ENCODE data around the gene CPED1.
"Not testable (repeated sequence)": the region's sequence is repeated elsewhere in the genome, so short reads cannot be mapped to it uniquely, and the experiment has no call there.

Gene CPED1

GRCh38 chr7:120997882-120998474 lies 9.5 kb downstream of the CPED1 start:
- no peak for DNase-seq

- DNase-seq = no peak
Measured at GRCh38 chr7:120998520-120998919, 10.0 kb downstream of the CPED1 start.

DNA sequence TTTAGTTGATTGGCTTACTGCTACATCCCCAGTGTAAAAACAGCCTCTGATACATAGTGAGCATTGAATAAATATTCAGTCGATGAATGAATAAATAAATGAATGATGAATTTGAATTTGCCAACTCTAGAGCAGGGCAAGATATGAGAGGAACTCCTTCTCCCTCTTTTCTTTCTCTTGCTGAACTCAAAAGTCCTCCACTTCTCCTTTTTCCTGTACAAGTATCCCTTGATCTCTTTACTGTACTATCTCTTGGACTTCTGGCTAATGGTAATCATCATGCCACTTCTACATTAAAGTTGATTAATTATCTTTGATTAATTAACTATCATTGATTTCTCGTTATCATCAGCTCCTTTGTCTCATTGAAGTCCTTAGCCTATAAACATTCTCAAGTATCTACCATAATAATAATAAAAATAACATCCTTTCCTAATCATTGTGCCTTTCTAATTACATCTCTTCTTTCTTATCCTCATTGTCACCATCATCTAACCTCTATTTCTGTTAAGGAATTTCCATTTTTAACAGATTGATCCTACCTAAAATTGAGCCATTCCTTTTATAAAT lies 10.6 kb downstream of the CPED1 start:
- DNase-seq = no peak

- no peak for DNase-seq
Measured at GRCh38 chr7:121000081-121000983, 11.8 kb downstream of the CPED1 start.

- DNase-seq = no peak
Measured at GRCh38 chr7:121001234-121001906, 12.9 kb downstream of the CPED1 start.

- DNase-seq = no peak
Measured at GRCh38 chr7:121002048-121002756, 13.7 kb downstream of the CPED1 start.

GRCh38 chr7:121002757-121003200 lies 14.3 kb downstream of the CPED1 start:
- DNase-seq = no peak

DNA sequence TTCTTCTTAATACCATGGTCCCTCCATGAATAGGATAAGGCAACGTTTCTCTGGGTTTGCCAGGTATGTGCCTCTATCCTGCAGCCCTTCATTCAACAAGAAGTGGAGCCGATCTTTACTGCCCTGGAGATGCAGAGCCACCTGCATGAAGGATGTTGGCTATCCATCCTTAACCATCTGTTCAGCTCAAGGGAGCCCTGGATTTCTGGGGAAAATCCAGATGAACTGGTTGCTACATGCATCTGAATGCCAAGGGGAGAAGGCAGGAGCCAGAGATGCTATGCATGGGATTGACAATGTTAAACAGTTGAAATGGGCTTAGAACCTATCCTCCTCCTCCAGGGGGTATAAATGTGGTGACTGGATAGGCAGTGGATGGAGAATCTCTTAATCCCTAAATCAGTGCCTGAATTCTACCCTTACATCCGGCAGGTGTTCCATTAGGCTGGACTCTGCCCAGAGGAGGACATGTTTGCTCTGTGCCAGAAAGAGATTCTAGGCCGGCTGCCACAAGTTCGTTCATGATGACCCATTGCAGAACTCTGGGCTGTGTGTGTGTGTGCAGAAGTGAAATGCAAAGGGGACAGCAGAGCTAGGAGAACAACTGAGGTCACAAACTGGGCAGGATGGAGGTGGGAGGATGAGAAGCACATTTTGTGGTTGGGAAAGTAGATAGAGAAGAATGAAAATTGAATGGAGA lies 15.6 kb downstream of the CPED1 start:
- DNase-seq = no peak

DNA sequence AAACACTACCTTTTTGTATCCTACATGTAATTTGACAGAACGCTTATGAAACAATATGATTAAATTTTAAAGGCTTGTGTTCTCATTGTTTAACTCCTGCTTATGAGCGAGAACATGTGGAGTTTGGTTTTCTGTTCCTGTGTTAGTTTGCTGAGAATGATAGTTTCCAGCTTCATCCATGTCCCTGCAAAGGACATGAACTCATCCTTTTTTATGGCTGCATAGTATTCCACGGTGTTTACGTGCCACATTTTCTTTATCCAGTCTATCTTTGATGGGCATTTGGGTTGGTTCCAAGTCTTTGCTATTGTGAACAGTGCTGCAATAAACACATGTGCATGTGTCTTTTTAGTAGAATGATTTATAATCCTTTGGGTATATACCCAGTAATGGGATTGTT lies 16.5 kb downstream of the CPED1 start:
- DNase-seq = not testable (repeated sequence)

DNA sequence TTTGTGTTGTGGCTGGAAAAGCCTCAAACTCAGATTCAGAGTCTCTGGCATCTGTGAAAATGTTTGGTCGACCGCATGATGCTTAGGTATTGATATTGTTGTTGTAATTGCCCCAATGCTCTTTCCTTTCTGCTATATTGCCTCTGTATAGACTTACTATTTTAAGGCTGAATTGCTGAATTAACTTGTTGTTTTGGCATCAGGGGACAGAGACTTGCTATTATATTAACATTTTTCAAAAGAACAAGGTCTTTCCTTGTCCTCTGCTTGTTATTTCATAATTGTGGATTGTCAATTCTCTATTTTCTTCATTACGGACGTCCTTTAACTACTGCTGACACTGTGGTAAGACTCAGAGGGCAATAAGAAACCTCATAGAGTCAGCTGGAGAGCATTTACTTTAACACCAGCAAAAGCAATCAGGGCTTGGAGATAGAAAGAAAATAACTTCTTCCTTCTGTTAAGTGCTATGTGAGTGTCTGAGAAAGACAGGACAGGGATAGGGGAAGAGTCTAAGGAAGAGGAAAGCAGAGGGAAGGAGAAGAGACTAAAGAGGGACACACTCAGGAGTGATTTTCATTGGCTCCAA lies 17.6 kb downstream of the CPED1 start:
- DNase-seq = no peak

DNA sequence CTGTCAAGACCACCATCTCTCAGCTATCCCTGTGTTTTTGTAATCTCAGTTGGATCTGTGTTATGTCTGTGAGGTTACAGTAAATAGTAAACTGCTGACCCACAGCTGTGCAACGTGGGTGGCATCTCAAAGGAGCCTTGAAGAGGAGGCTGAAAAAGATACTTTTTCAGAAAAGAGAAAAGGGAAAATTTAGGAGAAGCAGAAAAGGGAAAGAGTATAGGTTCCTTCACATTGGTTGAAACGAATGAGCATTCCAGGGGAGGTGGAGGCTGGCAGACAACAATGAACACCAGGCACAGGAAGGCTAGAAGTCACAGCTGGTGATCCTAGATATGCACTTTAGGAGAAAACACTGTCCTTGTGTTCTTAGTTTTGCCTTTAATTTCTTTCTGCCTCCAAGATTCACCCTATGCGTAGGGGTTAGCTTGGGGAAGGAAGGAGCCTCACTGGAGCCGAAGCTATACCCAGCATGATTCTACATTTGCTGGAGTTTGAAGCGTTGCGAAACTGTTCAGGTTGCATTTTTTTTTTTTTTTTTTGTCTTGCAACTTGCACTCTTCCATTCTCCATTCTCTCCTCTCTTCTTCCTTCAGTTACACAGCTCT lies 18.3 kb downstream of the CPED1 start:
- DNase-seq = no peak

- DNase-seq = no peak
Measured at GRCh38 chr7:121008816-121009215, 20.3 kb downstream of the CPED1 start.

GRCh38 chr7:121011401-121011800 lies 22.9 kb downstream of the CPED1 start:
- no peak for DNase-seq

GRCh38 chr7:121012170-121012874 lies 23.8 kb downstream of the CPED1 start:
- DNase-seq = no peak

DNA sequence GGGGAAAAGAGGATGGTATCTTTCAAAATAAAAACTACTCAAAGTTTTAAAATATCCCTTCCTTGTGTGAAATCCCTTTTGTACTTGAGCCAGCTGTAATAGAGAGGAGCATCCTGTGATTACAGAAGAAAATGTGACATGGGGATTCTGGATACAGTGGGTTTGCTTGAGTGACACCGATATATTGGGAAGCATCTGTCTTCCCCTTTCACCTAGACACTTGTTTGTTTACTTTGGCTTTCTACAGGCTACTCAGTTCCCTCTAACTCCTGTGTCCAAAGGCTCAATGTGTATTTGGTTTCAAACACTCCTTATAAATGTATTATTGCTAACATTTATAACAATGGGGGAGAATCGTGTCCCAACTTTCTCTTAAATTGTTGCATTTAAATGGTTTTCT lies 24.4 kb downstream of the CPED1 start:
- no peak for DNase-seq

DNA sequence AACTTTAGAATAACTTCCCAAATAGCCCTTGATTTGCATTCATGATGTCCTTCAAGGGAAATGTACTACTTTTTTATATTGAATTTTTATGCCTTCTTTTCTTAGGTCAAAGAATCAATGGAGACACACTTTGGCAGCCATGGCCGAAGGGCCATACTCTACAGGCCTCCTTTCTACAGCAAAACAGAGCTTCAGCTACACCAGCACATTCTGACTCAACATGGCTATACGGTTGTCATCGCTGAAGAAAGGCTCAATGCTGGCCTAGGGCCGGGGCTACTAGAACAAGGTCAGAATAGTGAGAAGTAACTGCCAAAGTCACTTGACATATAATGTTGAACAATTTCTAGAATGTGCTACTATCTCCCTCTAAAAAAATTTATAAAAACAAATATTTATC lies 27.0 kb downstream of the CPED1 start:
- no peak for DNase-seq

GRCh38 chr7:121016966-121017365 lies 28.5 kb downstream of the CPED1 start:
- no peak for DNase-seq

- no peak for DNase-seq
Measured at GRCh38 chr7:121017586-121017985, 29.1 kb downstream of the CPED1 start.

DNA sequence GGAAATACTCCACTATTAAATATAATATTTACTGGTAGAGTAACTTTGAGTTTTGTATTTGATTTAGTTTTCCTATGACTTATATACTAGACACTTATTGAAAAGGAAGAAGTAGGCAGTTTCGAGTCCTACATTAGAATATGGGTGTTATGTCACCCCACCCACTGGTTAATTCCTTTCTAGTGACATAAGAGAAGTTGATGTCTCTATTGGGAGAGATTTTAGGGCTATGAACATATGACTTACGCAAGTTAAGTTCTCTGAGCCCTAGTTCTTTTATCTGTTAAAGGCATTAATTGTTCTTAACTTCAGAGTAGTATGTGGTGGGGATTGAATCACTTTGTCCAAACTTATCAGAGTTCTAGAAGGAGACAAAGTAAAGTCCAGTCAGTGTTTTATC lies 30.5 kb downstream of the CPED1 start:
- no peak for DNase-seq

DNA sequence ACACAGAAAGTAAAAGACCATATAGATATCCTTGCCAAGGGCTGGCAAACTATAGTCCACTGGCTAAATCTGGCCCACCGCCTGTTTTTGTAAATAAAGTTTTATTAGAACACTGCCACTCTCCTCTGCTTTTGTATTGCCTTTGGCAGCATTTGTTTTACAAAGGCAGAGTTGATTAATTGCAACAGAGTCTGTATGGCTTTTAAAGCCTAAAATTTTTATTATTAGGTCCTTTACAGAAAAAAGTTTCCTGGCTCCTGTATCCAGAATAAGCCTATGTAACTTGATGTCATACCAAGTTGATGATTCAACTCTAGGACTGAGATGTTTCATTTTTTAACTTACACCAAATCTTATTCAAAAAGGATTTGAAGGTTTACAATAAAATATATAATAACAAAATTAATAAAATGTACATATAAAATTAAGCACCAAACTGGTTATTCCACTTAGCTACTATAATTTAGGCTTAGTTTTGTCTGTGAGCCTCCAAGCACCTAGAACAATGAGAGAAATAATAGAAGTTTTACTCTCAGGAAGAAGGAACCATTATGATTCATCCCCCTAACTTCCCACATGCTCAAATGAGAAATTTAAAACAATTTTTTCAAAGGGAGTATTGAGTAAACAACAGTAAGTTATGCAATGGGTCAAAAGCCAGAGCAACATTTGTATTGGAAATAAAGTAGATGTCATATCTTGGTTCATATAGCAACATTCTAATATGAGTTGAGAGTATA lies 31.9 kb downstream of the CPED1 start:
- no peak for DNase-seq
